ENCODE measurements around the gene KIF2A. TPM values are rescaled to one million over a fixed set of nuclear protein-coding genes. Genes with fewer than 3 reads are reported as not detected.

Gene KIF2A
- total and polyA plus RNA-seq, 2 donors (not counting 3 experiments of a cell fraction or from before 2014, with no cell fraction given), result 17.1 to 65.1 TPM

- no peak overlapping the region for H3K27ac ChIP-seq (ENCODE audit: insufficient read depth, low read depth, low read length)
- H3K79me2 ChIP-seq (ENCODE audit: control insufficient read depth, insufficient read depth, low read length), result no peaks in the 10 kb centered on the region
- CTCF ChIA-PET, result no interaction called here
- POLR2A ChIA-PET, result no interaction called here
- H2AFZ ChIP-seq (ENCODE audit: low read depth, low read length), result no peak overlapping the region
- no peak overlapping the region for H3K4me3 ChIP-seq (replicated peaks in 1 of 3; ENCODE audit: insufficient read depth in 1 of 3, low read depth in 1 of 3, low read length in 3 of 3)
- no TSS peak for BruUV-seq (replicated peaks)
- H3K36me3 ChIP-seq (ENCODE audit: control insufficient read depth in 2 of 2, extremely low read depth in 1 of 2, insufficient read depth in 2 of 2, low read length in 2 of 2), result no peaks in the 10 kb centered on the region
- no peaks in the 10 kb centered on the region for H4K20me1 ChIP-seq (replicated peaks; ENCODE audit: control insufficient read depth, extremely low read depth, insufficient read depth, low read length)
- no peaks in the 10 kb centered on the region for H3K9me3 ChIP-seq (replicated peaks; ENCODE audit: control insufficient read depth, insufficient read depth, low read length)
- DNase-seq (ENCODE audit: low read depth, low spot score) (no peak), FAIRE-seq (no peak)
- H3K4me2 ChIP-seq (ENCODE audit: insufficient read depth, low read length), result no peak overlapping the region
- TF ChIP-seq POLR2AphosphoS5 (IDR thresholded peaks at IDR 0.05; ENCODE audit: insufficient read depth, low read depth, low read length) (no peak), POLR2A (IDR thresholded peaks at IDR 0.05; ENCODE audit: low read depth, low read length) (no peak), MYC (IDR thresholded peaks at IDR 0.05; ENCODE audit: low read depth, low read length) (no peak), EZH2 (IDR thresholded peaks at IDR 0.05; ENCODE audit: borderline replicate concordance, low read depth, low read length, severe bottlenecking) (no peak), CTCF (IDR thresholded peaks at IDR 0.05; ENCODE audit: extremely low read depth in 1 of 2, insufficient read depth in 1 of 2, low read depth in 1 of 2, low read length in 2 of 2) (no peak), GATA2 (IDR thresholded peaks at IDR 0.05; ENCODE audit: insufficient read depth, insufficient read length, low read depth, low read length) (no peak), MAX (IDR thresholded peaks at IDR 0.05; ENCODE audit: insufficient read depth, insufficient read length) (no peak), FOS (IDR thresholded peaks at IDR 0.05; ENCODE audit: borderline replicate concordance, insufficient read depth, low read length) (no peak), JUN (IDR thresholded peaks at IDR 0.05; ENCODE audit: borderline replicate concordance, insufficient read depth, insufficient read length, low read depth) (no peak)
- H3K9ac ChIP-seq (replicated peaks; ENCODE audit: extremely low read depth, insufficient read depth, low read length), result no peak overlapping the region
- peaks cover 3% of the 10 kb centered on the region for H3K4me1 ChIP-seq (ENCODE audit: control insufficient read depth, extremely low read depth, insufficient read depth, low read length)
- no peaks in the 10 kb centered on the region for H3K9me1 ChIP-seq (replicated peaks; ENCODE audit: control insufficient read depth, extremely low read depth, insufficient read depth, low read length)
- H3K27me3 ChIP-seq (ENCODE audit: control insufficient read depth in 2 of 2, insufficient read depth in 2 of 2, low read length in 2 of 2), result no peaks in the 10 kb centered on the region
- dilution Hi-C loops (cut with MboI; ENCODE audit: extremely low pct_ligation_motif_present, low sequenced_read_pairs) (no loop called here), intact Hi-C loops (cut with micrococcal nuclease) (no loop called here)
Observed at GRCh38 chr5:62271370-62271769, 34.6 kb upstream of the KIF2A start.

All from endothelial cell of umbilical vein (primary cell).